Measurements from ENCODE around the gene ABCD4.

Gene ABCD4

GRCh38 chr14:74239848-74240793 is 62.6 kb downstream of the ABCD4 start:
- Mint-ChIP-seq H3K27ac (no peak overlapping the region), H3K27me3 (ENCODE audit: low read depth, poor library complexity) (peaks cover 100% of the 10 kb centered on the region), H3K4me3 (peak overlapping the region; percentile 54), H3K9me3 (no peaks in the 10 kb centered on the region), H3K4me1 (peaks cover 34% of the 10 kb centered on the region), H3K36me3 (ENCODE audit: low read depth) (no peaks in the 10 kb centered on the region)
- TF ChIP-seq CTCF (IDR thresholded peaks at IDR 0.05) = no peak
- peak; percentile 34 for DNase-seq

GRCh38 chr14:74238974-74239847 is 63.5 kb downstream of the ABCD4 start, which contains the start of gene VSX2:
VSX2 (plus strand) TSS chr14:74239449; CDS start chr14:74239562, 113 bp downstream.
- H3K36me3 Mint-ChIP-seq (ENCODE audit: low read depth) = no peaks in the 10 kb centered on the region
- no peak within 1 kb of the TSS for H3K27ac Mint-ChIP-seq
- DNase-seq = no peak
- peak within 1 kb of the TSS; percentile 54 for H3K4me3 Mint-ChIP-seq
- no peak for TF ChIP-seq CTCF (IDR thresholded peaks at IDR 0.05)
- no peaks in the 10 kb centered on the region for H3K9me3 Mint-ChIP-seq
- peaks cover 25% of the 10 kb centered on the region for H3K4me1 Mint-ChIP-seq
- H3K27me3 Mint-ChIP-seq (ENCODE audit: low read depth, poor library complexity) = peaks cover 100% of the 10 kb centered on the region

- DNase-seq = no peak
- no peak for TF ChIP-seq CTCF (IDR thresholded peaks at IDR 0.05)
- Mint-ChIP-seq H3K4me1 (peaks cover 16% of the 10 kb centered on the region), H3K4me3 (no peak overlapping the region), H3K27me3 (ENCODE audit: low read depth, poor library complexity) (peaks cover 100% of the 10 kb centered on the region), H3K27ac (no peak overlapping the region), H3K9me3 (peaks cover 8% of the 10 kb centered on the region), H3K36me3 (ENCODE audit: low read depth) (no peaks in the 10 kb centered on the region)
Observed at GRCh38 chr14:74237441-74237840, 65.3 kb downstream of the ABCD4 start.

Data from nephron progenitor cell (in vitro differentiated cells).